Gastrocnemius medialis (tissue), 4 donors: ENCODE data around the gene ST8SIA5.

ENCODE experiments used
- CTCF ChIP-seq, 5 experiments: fragments of 450-650 bp in 3 of 5; fragments of 200-600 bp in 2 of 5; sonication (generic) in 2 of 5; IDR thresholded peaks in 4 of 5; conservative IDR thresholded peaks in 1 of 5; 1 replicate in 4 of 5; 2 replicates in 1 of 5; pipeline ENCODE4 v1.5.1; 2016 to 2019; ENCODE audit warnings: antibody characterized with exemption in 5 of 5, mild to moderate bottlenecking in 3 of 5, moderate library complexity in 3 of 5
- POLR2A ChIP-seq, 2 donors: fragments of 450-650 bp; IDR thresholded peaks; one replicate each; pipeline ENCODE4 v1.6.1; 2017; ENCODE audit warnings: antibody characterized with exemption in 2 of 2, mild to moderate bottlenecking in 2 of 2, moderate library complexity in 2 of 2

GRCh38 chr18:46622999-46623398, 133.9 kb downstream of the ST8SIA5 start:
- TF ChIP-seq CTCF (IDR thresholded peaks at IDR 0.05 in 4 of 5, conservative IDR thresholded peaks at IDR 0.05 in 1 of 5) (no peak), POLR2A (IDR thresholded peaks at IDR 0.05) (no peak)
